ENCODE results near the gene OR2S2. TPM values are rescaled to one million over a fixed set of nuclear protein-coding genes. Genes with fewer than 3 reads are reported as not detected.

OR2S2 gene
- total RNA-seq, 1 donor from 2014 or later: not detected

DNA sequence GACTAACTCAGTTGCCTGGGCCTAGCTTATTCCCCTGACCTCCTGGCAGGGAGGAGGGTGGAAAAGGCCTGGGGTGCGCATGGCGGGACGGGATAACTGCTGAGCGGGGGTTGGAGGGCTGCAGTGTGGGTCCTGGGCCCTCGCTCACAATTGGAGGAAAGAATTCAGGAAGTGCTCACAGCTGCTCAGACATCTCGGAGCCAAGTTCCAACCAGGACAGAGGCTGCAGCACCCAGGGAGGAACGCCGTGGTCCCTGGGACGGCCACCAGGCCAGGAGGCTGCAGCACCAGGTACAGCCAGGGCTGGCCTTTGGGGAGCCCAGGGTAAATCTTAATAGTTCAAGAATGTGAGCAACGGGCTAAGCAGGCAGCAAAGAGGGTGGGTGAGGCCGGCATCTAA lies 48.7 kb downstream of the OR2S2 start, which contains the start of gene SPAAR:
Gene SPAAR (plus strand): TSS at position 217 of the 400 bp plus-strand sequence. CDS start 974 bp downstream, outside the sequence.
- no peak for DNase-seq

DNA sequence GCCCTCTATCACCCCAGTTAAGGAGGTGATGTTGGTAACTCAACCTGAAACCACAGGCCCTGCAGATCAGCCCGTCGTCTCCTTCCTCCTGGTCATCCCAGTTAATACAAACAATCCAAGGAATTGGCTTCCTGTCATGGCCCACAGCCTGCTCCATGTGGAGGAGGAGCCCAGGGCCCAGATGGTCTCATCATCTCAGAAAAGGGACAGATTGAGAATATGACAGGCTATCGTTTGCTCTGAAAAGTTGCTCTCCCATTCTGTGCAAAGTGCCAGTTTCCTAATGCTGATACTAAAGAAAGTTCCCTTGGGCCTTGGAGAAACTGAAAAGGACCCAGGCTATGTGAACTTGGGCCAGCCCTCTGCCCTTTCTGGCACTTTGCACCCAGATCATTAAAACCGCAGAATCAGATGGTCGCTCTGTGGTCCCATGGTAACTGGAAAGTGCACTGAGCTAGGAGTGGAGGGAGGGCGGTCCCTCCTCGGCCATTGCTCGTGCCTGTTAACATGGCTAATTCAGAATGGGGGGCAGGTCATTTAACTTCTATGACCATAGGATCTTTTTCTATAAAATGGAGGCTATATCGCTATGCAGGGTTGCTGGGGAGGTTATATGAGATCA lies 49.3 kb downstream of the OR2S2 start:
- peak; percentile 54 for DNase-seq

DNA sequence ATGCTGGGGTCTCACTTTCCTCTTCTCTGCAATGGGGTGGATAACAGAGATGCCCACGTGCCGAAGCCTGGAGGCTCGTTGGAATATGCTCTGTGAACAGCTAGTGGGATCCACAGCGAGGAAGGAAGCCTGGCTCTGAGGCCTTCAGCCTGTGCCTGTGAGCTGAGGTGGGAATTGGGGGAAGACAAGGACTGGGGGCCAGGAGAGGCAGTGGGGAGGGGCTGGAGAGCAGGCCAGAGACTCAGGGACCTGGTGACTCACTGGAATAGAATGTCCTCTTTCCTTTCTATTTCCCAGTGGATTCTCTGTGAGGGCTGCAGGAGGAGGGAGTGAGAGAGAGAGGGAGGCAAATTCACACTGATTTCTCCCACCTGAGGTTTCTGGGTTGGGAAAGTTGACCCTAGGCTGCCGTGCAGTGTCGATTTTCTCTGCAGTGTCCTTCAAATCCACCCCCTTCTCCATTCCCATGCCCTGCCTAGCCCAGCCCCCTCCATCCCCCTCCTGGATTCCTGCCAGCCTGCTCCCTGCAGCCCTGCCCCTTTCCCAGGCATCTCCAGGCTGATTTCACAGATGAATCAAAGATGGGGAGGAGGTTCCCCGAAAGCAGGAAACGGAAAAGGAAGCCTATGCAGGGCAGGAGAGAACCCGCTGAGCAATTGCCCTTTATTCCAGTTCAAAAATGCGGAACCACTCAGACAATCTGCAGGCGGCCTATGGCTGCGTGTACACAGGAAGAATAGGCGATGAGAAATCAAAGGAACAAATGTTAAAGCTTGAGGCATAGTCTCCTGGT lies 50.0 kb downstream of the OR2S2 start:
- peak; percentile 92 for DNase-seq

Other genes starting within 250 kb of the OR2S2 start
- 210 TPM for gene TLN1, start 226.0 kb downstream of the OR2S2 start, total RNA-seq
- gene CREB3, start 225.5 kb downstream of the OR2S2 start, total RNA-seq: 20.3 TPM
- gene GBA2, start 208.9 kb downstream of the OR2S2 start, total RNA-seq: 43.6 TPM
- gene RGP1, start 208.9 kb downstream of the OR2S2 start, total RNA-seq: 16.7 TPM
- gene MSMP, start 203.9 kb downstream of the OR2S2 start, total RNA-seq: not detected
- gene NPR2, start 166.6 kb downstream of the OR2S2 start, total RNA-seq: 24.5 TPM
- 3.7 TPM for gene SPAG8, start 145.9 kb downstream of the OR2S2 start, total RNA-seq
- gene HINT2, start 143.1 kb downstream of the OR2S2 start, total RNA-seq: 18.1 TPM
- not detected for gene FAM221B, start 129.4 kb downstream of the OR2S2 start, total RNA-seq
- gene TMEM8B, start 128.9 kb downstream of the OR2S2 start, total RNA-seq: 8.2 TPM
- gene OR13J1, start 87.8 kb downstream of the OR2S2 start, total RNA-seq: not detected
- not detected for gene HRCT1, start 52.0 kb downstream of the OR2S2 start, total RNA-seq
- gene SPAAR, start 48.7 kb downstream of the OR2S2 start, total RNA-seq: 1.8 TPM
- 22.9 TPM for gene RECK, start 78.8 kb upstream of the OR2S2 start, total RNA-seq
- 49.3 TPM for gene GLIPR2, start 178.6 kb upstream of the OR2S2 start, total RNA-seq
- gene CCIN, start 211.2 kb upstream of the OR2S2 start, total RNA-seq: 0.41 TPM
- gene CLTA, start 232.8 kb upstream of the OR2S2 start, total RNA-seq: 95.7 TPM

Measured in tongue (tissue), 2 donors.